GM21390 (cell line): ENCODE measurements around the gene TLL2.
"Not testable (repeated sequence)": the region's sequence is repeated elsewhere in the genome, so short reads cannot be mapped to it uniquely, and the experiment has no call there.

Experiments used
- ATAC-seq: cut with Tn5 transposase; IDR thresholded peaks from one replicate; pipeline ENCODE4 v1.9.1; 2021; ENCODE audit not compliant: unreplicated experiment

The TLL2 gene

DNA sequence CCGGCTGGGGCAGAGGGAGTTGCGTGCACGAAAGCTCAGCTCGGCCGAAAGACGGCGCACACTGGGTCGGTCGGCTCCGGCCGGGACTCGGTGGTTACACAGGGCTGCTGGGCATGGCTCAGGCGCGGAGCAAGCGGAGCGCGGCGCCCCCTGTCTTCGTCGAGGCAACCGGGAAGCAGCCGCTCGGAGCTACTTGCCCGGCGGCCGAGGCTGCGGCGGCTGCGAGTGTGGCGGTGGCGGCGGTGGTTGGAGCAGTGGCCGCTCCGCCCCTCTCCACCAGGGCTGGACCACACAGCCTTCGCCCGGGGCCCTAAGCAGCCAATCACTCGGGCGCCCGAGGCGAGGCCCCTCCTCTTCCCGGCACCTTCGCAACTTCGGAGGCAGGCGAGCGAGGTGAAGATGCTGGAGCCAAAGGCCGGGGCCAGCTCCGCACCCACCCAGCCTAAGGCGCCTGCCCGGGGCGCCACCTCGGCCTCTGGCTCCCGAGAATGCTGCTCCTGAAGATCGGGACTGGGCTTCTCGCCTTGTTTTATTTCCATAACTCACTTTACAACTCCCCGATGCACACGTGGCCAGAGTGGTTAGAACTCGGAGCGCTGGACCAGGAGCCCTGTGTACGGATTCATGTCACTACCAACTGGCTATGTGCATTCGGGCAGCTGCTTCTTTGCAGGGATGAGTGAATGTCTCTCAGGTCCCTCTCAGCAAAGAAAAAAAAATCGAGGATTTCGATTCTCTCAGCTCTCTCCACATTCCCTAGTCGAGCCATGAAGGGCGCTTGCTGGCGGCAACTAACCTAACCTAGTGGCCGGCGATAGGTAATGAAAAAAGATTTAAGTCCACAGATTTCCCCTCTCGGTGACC lies at the start of gene TLL2:
Gene TLL2, minus strand, starts transcription at position 229 of the 864 bp plus-strand sequence. CDS start 241 bp downstream, outside the sequence.
- ATAC-seq = peak; percentile 82

DNA sequence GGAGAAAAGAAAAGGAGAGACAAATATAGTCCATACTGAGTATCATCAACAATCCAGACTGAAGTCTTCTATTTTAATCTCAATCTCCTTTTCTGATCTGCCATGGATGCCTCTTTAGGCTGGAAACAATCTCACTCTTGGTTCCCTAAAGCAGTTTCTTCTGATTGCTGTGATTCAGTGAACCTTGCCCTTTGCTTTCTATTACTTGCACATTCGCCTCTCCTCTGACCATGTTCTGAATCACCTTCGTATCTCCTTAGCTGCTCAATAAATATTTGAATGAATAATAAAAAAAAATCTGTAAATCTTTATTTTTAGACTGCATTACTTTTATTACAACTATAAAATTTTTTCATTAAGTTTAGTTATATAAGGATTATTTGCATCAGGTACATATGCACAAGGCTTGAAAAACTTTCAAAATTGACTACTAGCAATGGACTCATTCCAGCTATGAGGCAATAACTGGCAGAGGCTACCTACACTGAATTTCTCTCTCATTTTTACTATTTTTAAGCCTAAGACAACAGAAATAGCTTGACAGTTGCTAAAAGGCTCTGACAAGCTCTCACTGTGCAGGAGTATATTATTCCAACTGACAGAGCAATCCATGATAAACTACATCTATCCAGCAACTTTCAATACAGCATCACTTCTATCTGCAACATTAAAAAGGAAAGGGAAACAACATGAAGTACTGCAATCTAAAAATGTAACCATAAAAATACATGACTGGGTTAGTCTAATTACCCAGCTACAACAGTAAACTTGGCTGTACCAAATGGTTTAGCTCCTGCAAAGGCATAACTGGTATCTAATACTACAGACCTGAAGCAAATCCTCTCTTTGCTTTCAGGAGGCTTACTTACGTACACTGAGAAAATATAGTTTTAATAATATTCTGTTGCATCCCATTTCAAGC lies 47.5 kb upstream of the TLL2 start:
- no peak for ATAC-seq

- no peak for ATAC-seq
Measured at GRCh38 chr10:96560489-96560888, 46.8 kb upstream of the TLL2 start.

- no peak for ATAC-seq
Measured at GRCh38 chr10:96556003-96556402, 42.3 kb upstream of the TLL2 start.

GRCh38 chr10:96555330-96555729 lies 41.6 kb upstream of the TLL2 start:
- no peak for ATAC-seq

DNA sequence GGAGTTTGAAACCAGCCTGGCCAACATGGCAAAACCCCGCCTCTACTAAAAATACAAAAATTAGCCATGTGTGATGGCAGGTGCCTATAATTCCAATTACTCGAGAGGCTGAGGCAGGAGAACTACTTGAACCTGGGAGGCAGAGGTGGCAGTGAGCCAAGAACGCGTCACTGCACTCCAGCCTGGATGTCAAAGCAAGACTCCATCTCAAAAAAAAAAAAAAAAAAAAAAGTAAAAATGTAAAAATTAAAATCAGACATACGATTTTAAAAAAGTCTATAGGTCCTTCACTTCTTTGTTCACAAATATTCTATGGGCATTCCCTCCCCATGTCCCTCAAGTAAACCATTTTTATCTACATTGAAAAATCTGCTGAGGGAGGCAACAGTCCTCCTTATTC lies 34.9 kb upstream of the TLL2 start:
- ATAC-seq = no peak

DNA sequence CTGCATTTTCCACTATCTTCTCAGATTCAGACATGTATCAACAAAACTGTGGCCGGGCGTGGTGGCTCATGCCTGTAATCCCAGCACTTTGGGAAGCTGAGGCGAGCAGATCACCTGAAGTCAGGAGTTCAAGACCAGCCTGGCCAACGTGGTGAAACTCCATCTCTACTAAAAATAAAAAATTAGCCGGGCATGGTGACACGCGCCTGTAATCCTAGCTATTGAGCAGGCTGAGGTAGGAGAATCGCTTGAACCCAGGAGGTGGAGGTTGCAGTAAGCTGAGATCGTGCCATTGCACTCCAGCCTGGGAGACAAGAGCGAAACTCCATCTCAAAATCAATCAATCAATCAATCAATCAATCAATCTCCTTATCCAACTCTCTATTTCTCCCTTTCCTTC lies 31.8 kb upstream of the TLL2 start:
- not testable (repeated sequence) for ATAC-seq

- no peak for ATAC-seq
Measured at GRCh38 chr10:96541921-96542320, 28.2 kb upstream of the TLL2 start.

DNA sequence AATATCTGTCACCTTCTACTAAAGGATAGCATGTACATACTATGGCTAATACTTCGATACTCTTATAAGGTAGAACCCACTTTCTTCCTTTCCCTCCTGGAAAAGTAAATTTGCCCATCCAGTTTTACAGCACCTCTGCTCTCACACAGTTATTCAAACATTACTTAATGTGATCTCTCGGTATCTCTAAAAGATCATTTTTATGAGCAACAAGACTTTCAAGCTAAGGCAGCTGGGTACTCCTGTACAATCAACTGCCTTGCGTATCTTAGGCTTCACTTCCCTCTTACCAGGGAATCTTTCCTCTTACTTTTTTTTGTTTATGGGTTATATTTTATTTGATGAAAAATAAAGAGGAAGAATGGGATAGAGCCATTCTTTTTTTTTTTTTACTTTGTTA lies 26.5 kb upstream of the TLL2 start:
- no peak for ATAC-seq

GRCh38 chr10:96538683-96539082 lies 25.0 kb upstream of the TLL2 start:
- no peak for ATAC-seq

DNA sequence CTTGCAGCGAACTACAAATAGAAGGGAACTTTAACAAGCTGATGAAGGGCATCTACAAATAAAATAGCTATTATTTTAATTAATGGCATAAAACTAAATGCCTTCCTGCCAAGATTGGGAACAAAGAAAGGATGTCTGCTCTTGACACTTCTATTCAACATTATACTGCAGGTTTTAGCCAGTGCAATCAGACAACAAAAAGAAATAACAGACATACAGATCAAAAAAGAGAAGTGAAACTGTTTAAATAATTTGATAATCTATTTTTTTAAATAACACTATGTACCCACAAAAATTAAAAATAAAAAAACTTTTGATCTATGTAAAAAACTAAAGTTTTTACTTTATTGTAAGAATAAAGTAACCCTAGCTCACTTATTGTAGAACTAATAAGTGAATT lies 22.4 kb upstream of the TLL2 start:
- no peak for ATAC-seq

- ATAC-seq = no peak
Measured at GRCh38 chr10:96532523-96532922, 18.8 kb upstream of the TLL2 start.

DNA sequence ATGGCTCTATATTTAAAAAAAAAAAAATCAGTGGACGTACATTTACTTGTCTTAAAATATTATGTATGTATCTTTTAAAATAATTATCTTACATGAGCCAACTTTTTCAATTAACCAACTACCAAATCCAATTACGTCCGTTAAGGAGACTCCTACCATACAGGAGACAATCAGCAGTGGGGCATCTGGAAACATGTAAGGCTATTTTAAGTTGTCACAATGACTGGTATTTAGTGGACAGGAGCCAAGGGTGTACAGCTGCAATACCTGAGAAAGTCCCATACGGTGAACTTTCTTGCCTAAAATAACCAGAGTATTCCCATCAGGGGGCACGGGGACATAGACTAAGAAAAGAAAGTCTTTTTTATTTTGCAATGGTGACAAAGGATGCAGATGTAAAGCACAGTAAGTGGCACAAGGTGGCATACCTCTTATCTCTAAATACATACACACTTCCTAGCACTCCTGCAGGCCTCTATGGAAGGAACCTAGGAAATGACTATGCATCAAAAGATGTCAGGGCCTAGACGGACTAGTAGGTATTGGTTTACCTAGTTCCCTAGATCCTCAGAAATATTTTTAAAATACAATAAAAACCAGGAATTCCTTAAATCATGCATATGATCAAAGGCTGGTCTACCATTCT lies 16.0 kb upstream of the TLL2 start:
- ATAC-seq = no peak

- ATAC-seq = no peak
Measured at GRCh38 chr10:96524741-96525140, 11.0 kb upstream of the TLL2 start.

DNA sequence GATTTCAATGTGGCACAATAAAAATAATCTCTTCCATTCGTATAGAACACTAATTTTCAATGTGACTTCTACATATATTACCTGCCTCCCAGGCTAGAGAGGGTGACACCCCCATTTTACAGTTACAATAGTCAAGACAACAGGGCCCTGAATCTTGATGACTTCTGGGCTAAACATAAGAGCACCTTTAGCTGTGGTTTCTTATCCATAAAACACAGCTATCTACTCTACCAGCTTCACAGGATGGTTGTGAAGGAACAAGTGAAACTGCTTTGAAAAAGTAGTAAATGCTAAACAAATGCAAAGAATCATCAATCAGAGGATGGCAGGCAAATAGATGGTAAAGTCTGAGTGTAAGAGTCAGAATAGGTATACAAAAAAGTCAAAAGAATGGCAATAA lies 3.6 kb upstream of the TLL2 start:
- ATAC-seq = no peak

DNA sequence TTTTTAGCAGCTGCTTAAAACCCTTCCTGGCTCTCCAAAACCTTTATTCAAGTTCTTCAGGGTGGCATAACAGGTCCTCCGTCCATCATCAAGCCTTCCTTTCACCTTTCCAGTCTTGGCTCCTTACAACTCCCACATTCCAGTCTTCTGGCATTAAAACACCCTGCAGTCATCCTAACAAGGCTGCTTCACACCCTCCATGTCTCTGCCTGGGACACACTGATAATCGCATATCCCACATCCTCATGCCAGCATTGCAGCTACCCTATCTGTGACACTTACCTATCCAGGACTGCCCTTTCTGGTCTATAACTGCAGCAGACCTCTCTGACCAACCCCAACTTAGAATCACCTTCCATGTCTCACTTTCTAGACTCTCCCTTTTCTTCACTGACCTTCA lies 2.6 kb upstream of the TLL2 start:
- ATAC-seq = no peak

GRCh38 chr10:96513305-96513697 lies 425 bp downstream of the TLL2 start:
- ATAC-seq = peak; percentile 45

DNA sequence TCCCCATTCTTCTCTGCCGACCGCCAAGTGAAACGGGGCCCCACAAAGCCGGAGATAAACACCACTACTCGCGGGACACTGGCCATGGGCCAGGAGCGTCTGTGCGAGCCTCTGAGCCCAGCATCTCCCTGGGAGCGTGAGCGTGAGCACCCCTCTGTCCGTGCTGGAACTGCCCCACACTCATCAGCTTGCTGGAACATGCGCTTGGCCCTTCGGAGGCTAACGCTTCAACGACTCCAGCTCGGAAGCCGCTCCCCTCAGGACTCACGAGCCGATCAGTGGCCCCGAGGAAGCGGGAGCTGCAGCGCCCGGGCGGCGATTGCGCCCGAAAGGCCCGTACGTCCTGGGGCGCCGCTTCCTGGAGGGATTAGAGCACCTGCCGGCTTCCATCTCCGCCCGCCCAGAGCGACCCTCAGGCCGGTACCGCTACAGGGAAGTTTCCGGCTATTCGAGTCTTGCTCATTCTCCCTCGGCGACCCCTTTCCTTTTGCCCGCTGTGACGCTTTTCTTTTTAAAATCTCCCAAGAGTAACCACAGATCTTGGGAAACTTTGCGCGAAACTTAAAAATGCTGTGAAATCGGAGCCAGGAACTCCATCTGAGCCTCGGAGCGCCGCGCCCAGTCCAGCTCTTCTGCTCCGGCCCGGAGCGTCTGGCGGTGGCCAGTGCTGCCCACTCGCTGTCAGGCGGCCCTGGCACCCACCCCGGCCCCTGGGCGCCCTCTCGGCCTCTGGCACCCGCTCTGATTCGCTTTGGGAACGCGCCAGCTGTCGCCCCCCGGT lies 1.0 kb downstream of the TLL2 start:
- ATAC-seq = no peak

DNA sequence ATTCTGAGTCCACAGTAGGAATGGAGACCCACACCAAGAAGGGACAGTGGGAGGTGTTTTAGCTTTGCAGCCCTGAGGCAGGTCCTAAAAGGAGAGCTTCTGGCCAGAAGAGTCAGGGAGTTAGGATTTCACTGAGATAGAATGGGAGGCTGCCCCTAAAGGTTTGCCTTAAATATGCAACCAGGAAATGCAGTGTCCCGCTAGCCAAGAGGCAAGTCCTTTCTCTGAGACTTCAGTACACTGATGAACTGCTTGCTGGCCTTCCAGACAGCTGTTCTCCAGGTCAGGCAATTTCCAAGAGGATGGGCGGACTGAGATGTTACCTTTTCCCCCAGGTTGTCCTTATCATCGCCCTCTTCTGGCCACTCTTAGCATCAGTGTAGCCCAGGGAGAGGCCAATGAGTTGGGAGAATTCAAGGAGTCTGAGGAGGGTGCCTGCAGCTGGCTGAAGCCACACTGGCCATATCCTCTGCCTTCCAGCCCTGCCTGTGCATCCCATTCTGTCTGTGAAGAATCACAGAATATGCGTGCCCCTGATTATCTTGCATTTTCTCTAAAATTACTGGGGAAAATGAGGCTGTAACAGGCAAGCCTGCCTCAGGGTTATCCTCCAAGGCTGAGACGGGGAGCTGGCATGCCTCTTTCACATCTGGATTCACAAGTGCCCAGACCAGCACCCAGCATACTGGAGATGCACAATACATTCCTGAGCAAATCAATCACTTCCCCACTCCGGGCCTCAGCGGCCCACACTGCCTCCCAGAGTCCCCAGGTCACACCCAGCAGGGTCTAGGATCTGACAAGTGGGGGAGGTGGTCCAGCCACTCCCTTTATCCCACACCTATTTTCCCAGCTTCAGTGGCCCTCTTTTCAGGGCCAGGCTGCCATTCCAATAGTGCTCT lies 2.4 kb downstream of the TLL2 start:
- ATAC-seq = no peak
